Cerebellar cortex (tissue), 1 donor: ENCODE results near the gene FAM219A.
"Not testable (repeated sequence)": the region's sequence is repeated elsewhere in the genome, so short reads cannot be mapped to it uniquely, and the experiment has no call there.

ENCODE experiments used
- DNase-seq: peaks from one replicate; pipeline ENCODE4 v3.0.0-alpha.2; 2015; ENCODE audit warnings: low spot score

Gene FAM219A

DNA sequence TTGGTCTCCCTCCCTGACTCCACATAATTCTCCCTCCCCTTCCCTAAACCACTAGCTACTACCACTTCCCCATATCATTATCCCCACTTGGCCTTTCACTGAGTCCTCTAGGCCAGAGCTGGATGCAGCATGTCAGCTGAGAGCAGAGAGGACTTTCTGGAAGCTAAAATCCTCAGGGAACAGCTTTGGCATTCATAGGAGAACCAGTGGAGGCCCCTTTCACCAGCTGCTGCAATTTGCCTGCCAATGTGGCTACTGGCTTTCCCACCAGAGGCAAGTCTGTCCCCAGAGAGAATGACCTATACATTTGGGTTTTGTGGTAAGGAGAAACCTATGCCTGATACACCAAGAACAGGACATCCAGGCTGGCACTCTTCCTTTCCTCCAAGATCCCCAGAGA is 14.4 kb downstream of the FAM219A start:
- DNase-seq: no peak

DNA sequence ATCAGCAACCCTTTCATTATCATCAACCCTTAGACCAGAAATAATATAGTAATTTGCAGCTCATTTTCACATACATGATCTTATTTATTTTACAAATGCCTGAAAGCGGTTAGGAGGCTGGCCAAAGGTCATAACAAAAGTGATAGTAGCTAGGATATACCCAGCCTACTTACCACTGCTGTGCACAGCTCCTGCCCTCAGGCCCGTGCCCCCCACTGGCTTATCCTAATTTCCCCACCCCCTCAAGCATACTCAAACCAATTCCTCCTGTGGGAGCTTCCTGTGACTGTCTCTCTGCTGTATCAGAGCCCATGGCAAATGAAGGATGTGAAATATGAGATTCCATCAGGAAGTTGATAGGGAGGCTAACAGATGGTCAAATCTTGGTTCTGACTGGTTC is 14.8 kb downstream of the FAM219A start:
- no peak for DNase-seq

DNA sequence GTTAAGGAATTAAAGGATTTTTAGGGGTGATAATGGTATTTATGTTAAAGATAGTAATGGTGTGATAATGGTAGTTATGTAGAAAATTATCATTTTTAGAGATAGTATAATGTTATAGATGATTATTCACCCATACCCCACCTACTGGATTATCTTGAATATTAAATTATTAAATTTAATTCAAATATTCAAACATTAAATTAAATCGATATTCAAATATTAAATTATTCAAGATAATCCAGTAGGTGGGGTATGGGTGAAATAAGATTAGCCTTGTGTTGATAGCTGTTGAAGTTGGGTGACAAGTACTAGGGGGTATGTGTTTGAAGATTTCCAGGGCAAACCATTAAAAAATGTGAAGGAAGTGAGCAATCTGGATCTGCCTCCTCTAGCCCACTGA is 15.6 kb downstream of the FAM219A start:
- DNase-seq: no peak

DNA sequence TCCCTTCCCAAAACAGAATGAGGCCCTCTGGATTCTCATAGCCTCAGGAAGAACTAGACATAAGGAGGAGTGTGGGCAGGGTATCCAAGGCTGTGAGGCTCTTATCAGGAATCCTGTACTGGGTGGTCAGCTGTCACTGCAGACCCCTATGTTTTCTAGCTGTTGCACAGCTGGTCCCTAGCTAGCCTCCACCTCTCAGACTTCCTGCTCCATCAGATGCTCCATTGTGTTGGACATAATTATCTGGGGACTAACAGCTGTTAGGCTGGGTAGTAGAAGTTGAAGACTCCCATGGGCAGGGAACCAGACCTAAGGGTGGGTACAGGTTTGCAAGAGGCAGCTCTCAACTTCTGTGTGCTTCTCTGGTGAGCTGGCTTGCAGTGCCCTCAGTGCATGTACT is 18.4 kb downstream of the FAM219A start:
- DNase-seq: no peak

DNA sequence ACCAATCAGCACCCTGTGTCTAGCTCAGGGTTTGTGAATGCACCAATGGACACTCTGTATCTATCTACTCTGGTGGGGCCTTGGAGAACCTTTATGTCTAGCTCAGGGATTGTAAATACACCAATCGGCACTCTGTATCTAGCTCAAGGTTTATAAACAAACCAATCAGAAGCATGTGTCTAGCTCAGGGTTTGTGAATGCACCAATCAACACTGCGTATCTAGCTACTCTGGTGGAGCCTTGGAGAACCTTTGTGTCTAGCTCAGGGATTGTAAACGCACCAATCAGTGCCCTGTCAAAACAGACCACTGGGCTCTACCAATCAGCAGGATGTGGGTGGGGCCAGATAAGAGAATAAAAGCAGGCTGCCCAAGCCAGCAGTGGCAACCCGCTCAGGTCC is 19.9 kb downstream of the FAM219A start:
- DNase-seq: not testable (repeated sequence)

DNA sequence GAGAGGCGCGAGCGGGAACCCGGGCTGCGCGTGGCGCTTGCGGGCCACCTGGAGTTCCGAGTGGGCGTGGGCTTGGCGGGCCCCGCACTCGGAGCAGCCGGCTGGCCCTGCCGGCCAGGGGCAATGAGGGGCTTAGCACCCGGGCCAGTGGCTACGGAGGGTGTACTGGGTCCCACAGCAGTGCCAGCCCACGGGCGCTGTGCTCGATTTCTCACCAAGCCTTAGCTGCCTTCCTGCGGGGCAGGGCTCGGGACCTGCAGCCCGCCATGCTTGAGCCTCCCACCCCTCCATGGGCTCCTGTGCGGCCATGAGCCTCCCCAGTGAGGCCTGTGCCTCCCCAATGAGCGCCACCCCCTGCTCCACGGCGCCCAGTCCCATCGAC is 20.5 kb downstream of the FAM219A start:
- DNase-seq: not testable (repeated sequence)

DNA sequence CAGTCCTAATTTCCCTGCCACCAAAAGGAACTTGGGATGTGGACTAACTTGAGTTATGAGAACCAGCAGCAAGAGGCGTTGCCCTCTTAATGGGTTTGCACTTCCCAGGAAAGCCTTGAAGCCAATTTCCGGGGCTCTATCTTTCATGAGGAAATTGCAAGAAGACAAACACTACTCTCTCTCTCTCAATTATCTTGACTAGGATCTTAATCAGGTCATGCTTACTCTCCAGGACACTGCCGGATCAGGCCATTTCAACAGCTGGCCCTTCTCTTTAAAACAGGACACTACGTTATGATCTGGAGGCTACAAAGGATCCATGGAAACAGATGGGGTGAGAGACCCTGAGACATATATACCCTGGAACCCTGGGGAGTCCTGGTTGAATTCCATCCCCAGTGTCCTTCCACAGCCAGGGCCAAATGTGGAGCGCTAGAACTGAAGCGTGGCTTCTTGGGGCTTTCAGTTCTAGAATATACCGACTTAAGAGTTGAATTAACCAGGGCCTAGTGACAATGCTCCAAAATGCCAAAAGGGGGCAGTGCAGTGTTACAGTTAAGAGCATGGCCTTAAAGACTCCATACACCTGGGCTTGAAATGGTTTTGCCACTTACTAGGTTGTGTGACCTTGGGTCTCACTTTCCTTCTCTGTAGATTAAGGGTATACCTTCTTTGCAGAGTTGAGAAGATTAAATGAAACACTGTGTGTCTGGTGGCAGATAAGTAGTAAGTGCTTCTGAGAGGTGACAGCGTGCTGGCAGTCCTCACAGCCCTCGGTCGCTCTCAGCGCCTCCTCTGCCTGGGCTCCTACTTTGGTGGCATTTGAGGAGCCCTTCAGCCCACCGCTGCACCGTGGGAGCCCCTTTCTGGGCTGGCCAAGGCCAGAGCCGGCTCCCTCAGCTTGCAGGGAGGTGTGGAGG is 21.1 kb downstream of the FAM219A start:
- DNase-seq: peak; percentile 87

DNA sequence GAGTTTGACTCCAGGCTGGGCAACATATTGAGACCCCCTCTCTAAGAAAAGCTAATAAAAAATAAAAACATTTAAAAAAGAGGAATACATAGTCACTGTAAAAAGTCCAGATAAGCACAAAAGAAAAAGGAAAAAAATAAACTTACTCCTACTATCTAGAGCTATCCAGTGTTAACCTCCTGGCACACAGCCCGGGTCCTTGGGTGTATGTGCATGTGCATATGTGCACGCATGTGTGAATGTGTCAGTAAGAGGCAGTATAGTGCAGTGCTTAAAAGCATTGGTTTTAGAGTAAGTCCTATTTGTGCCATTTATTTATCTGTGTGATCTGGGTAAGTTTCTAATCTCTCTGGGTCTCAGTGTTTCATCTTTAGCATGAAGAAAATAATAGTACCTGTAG is 26.7 kb downstream of the FAM219A start:
- no peak for DNase-seq

DNA sequence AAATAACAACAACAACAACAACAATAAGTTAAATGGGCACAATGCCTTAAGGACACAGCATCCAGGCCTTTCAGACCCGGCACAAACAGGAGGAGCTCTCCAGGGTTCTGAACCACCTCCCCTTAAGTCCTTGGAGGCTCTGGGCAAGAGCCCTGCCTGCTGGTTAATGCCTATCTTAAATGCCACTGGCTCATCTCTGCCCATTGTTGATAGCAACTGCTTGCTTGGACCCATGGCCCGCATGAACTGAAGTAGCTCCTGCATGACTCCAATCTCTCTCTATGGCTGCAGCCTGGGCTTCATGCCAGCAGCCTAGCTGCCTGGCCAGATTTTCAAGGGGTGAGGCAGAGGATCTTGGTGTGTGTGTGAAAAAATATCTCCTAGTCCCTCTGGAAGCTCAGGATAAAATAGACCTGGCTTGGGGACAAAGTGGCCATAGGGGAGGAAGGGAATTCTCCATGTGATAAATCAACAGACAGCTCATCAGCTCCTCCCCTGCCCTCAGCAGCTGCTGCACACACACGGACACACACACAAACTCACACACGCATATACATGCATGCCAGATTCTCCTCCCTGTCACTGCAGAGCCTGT is 27.4 kb downstream of the FAM219A start:
- peak; percentile 96 for DNase-seq

DNA sequence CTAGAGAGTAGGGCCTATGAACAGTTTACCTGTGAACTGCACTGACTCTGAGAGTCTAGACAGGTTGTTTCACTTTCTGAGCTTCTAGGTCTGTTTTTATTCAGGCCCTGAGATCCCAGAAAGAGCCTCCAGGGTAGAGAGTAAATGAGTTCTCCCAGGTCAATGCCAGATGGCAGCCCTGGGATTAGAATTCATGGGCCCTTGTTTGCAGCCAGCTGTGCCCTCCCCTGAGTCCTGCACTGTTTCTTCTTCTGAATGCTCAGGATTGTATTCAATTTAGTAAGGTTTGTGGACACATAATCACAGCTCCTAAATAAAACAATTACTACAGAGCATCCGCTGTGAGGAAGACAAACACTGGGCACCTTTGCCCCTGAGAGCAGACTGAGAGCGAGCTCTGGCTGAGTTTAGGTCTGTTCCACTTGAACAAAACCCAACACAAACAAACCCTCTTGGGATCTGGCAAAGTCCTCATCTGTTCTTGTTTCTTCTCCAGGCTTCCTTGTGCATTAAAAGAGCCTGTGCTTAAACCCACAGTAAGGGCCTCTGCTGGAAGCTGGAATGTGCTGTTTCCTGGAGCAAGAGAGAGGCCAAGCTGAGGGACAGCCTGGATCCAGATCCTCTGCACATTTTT is 29.9 kb downstream of the FAM219A start:
- peak; percentile 28 for DNase-seq

DNA sequence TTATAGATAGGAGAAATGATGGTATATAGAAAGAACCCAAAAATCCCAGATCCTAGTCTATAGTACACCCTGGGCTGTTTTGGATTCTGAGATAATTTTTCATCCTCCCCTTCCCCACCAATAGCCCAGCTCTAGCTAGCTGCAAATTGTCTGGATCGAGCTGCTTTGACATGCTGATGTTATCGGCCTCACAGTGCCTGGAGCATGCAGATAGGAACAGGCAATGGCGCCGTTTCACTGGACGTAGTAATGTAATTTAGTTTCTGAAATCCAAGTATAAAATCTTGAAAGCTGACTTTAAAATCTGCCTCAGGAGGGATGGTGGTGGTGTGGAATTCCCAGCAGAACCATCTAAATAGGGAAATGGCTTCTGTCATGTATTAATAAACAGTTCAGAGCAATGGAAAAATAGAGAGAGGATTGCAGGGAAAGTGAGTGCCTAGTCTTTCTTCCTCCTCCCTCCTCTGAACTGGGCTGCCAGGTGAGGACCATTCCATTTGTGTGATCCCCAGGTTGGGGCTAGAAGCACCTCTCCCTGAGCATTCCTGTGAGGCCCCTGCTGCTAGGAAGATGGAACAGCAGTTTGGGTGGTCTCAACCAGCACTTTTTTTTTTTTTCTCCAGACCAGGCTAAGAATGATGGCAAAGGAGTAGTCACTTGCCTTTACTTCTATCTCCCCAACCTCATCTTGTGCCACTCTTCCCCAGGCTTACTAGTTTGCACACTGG is 31.9 kb downstream of the FAM219A start:
- DNase-seq: no peak

DNA sequence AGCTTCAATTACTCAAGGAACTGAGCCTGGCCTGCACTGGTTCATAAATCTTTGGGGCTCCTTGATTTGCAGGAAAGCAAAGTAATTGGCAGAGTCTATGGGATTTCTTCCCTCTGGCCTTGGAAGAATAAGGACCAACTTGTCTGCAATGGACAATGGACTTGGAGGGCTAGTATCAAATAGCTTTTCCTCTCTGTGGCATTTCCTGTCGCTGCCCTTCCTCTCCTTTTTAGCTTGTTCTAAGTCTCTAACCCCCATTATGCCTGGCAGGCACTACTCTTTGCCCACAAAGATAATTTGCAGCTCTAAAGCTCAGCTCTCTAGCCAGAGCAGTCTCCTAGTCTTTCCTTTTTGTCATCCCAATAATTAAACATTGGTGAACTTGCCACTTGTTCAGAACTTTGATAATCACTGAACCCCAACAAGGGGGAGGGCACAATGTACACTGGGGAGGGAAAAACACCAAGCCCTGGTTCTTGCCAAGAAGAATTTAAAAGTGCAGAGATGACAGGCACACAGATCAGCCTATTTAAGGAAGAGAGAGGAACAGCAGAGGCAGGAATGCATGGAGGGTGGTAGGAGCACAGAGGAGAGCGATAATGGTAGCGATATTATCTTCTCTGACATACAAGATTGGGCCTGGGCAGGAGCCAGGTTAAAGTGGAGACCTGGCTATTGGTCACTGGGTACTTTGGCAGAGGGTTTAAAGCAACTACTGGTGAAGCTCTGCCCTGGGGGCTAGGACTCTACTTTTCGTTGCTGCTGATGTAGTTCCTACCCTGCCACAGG is 38.5 kb downstream of the FAM219A start:
- DNase-seq: no peak

DNA sequence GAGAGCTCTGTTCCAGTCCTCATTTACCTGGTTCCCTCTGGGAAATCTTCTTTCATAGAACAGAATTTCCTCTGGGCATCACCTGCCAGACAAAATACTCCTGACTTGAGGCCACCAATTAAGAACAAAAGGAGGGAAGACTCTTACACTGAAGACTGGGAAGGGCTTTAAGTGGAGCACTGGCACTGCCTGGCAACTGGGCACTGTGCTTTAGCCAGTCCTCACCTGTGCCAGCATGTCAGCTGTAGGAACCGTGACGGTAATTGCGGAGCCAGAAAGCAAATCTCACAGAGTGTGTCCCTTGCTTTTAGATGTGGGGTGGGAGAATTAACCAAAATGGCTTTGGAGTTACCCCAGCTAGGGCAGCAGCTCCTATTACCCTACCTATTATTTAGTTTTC is 40.6 kb downstream of the FAM219A start:
- DNase-seq: peak; percentile 69

DNA sequence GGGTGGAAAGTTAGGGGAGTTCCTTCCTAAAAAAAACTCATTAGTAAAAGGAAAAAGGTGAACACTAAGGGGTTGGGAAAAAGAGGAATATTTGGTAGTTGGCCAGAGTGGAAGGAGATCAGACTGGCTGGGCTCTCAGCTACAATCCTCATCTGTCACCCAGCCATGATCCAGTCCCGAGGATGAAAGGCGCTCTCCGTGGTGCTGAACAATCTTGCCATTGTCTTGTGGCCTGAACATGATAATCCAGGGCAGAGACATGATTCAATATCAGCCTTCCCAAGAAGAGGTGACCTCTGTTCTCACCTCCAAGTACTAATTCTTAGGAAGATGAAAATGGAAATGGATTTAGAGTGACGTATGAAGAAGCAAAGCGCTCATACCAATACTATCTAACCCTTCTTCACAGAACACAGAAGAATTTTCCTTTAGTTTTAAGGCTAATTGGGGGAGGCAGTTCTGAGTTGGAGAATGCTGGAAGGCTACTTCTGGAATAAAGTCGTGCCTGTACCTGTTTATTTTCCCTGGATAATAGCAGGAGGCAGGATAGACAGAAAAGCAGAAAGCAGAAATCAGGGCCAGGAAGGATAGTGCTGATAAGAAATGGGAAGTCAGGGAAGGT is 45.0 kb downstream of the FAM219A start:
- DNase-seq: no peak

DNA sequence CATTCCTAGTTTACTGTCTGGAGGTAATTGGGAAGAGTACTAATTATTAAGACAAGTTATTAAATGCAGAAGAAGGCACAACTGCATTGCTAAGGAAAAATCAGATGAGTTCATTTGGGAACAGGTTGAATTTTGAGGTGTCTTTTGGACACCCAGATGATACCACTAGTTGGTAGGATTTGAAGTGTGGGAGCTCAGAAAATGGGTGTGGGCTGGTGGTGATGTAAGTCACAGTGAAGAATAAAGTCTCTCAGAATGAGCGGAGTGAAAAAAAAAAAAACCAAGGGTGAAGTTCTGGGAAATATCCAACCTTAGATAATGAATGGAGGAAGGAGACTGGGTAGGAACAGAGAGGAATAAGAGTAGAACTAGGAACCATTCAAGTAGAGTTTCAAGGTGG is 46.0 kb downstream of the FAM219A start:
- DNase-seq: no peak

DNA sequence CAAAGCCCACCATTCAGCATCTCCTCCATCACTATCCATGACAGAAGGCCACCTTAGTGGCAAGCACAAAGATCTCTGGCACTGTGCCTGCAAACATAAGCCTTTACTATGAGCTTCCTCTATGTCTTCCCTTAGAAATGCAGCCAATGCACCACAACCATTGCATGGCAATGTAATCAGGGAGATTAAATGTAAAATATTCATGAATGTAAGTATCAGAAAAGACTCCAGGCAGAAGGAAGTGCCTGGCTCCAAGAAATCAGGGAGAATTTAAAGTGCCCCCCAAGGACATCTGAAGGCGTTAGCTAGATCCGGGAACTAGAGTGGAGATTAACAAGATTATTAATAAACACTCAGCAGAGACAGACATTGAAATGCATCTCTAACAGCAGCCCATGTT is 49.2 kb downstream of the FAM219A start:
- peak; percentile 22 for DNase-seq

DNA sequence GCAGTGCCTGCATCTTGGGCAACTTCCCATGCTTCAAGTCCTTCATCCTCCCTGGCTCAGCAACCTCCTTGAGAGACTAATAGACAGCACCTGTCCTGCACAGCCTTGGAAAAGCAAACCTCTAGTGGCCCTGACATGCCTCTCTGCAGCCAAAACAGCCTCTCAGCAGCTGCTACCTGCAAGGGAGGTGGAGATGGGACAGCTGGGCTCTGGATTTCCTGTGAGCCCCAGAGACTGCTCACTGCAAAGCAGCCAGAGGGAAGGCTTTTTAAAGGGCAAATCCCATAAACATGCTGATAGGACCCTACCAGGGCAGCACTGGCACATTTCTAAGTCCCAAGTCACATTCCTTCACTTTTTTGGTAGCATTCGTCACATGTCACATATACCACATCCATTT is 50.2 kb downstream of the FAM219A start:
- DNase-seq: peak; percentile 32

DNA sequence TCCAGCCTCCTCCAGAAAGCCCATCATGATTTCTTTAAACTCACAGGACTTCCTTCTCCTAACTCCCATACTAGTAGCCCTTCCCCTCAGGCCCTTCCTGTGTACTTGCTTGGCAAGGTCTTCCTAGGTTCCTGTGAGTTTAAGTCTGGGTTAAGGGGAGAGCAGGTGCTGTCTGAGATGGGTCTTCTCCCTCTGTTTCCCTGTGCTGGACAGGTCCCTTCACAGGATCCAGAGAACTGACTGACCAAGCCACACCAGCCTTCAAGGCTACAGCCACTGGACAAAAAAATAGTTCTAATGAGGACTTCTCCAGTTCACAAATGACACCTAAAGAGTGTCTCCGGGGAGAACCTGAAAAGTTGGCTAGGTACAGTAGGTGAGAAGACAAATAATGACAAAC is 52.2 kb downstream of the FAM219A start:
- DNase-seq: no peak

DNA sequence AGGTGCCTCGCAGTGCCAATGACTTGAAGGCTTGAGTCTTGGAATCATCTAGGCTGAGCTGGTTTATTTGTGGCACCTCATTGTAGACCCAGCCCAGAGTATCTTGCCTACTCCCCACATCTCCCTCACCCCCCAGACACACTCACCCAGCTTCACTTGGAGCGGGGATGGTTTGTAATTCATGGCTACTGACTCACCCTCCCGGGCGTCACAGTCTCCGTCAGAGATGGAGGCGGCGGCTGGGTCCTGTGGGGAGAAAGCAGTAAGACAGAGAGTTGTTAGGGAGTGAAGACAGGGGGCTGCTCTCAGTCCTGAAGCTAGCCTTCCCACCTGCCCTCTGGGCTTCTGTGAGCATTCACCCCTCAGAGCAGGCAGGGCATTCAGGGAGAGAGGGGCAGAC is 52.7 kb downstream of the FAM219A start:
- no peak for DNase-seq

DNA sequence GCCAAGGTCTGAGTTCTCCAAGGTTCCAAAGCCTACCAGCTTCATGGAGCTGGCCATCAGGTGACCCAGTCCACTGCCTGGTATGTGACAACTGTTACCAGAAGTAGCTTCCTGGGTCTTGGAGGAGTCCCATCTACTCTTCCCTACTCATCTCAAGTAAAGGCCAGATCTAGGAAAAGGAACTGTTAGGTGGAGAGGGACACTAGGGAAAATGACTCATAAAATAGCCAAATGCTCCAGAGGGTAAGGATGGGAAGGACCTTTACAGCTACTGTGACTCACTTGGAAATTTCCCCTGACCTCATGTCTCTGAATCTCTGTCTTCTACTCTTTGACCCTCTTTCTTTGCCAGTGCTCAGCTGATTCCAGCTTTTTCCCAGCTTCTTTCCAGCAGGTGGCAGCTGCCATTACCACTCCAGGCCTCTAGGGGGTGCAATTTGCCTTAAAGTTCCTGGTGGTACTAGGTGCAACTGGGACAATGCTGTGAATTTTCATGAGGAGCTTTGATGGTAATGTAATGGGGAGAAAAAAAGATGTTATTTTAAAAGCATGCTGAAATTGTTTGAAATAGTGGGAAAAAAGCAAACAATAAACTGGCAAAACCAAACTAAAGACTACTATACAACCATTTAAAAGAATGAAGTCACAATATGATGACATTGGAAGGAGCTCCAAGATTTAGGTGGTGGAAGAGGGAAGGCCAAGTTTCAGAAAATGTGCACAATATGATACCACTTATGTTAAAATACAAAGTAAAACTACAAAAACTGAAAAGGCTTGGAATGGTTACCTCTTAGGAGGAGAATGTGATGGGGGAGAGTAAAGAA is 54.6 kb downstream of the FAM219A start:
- DNase-seq: peak; percentile 83
